Right lung (tissue), 5 donors: ENCODE measurements around the gene ADAM22. TPM values are rescaled to one million over a fixed set of nuclear protein-coding genes. Genes with fewer than 3 reads are reported as not detected.

Experiments
- DNase-seq, 2 donors: peaks; one replicate each; pipeline ENCODE4 v3.0.0-alpha.2; 2013
- polyA plus RNA-seq, 5 donors: library from polyadenylated mRNA; unstranded; fragments of 120-200 nt; gene quantifications; one replicate each; pipeline versions ENCODE4 v1.2.1 to v1.2.3, GENCODE V29; 2013; ENCODE audit warnings: inconsistent platforms in 1 of 5, low replicate concordance in 1 of 5; ENCODE audit not compliant: insufficient read length in 5 of 5, insufficient read depth in 1 of 5

ADAM22 gene
- polyA plus RNA-seq, 5 donors = 8.0 to 25.9 (median 18.7) TPM

GRCh38 chr7:88214456-88214855, 280.4 kb downstream of the ADAM22 start:
- DNase-seq = no peak

- DNase-seq = no peak
These were observed 281.2 kb downstream of the ADAM22 start for GRCh38 chr7:88215295-88215694.

GRCh38 chr7:88216276-88216675, 282.2 kb downstream of the ADAM22 start:
- DNase-seq = no peak

- no peak for DNase-seq
These were observed 283.8 kb downstream of the ADAM22 start for GRCh38 chr7:88217675-88218428.

GRCh38 chr7:88218429-88218745, 284.3 kb downstream of the ADAM22 start:
- DNase-seq = no peak

GRCh38 chr7:88218836-88219605, 285.0 kb downstream of the ADAM22 start:
- DNase-seq = peak; percentile 55 to 73

- DNase-seq = peak; percentile 92 to 96
These were observed 286.0 kb downstream of the ADAM22 start, which contains the start of gene SRI for GRCh38 chr7:88219781-88220747. Gene SRI (minus strand): TSS chr7:88220038. CDS start chr7:88220026, 12 bp downstream.

- DNase-seq = no peak
These were observed 289.2 kb downstream of the ADAM22 start for GRCh38 chr7:88223265-88223664.

- DNase-seq = no peak
These were observed 290.7 kb downstream of the ADAM22 start for GRCh38 chr7:88224601-88225275.

GRCh38 chr7:88226201-88226600, 292.1 kb downstream of the ADAM22 start:
- DNase-seq = no peak

- peak in 1 of 2 donors; percentile 19 for DNase-seq
These were observed 292.9 kb downstream of the ADAM22 start for GRCh38 chr7:88226886-88227516.

- DNase-seq = no peak
These were observed 295.4 kb downstream of the ADAM22 start for GRCh38 chr7:88229302-88229995.

- no peak for DNase-seq
These were observed 296.6 kb downstream of the ADAM22 start for GRCh38 chr7:88230646-88231045.

GRCh38 chr7:88233828-88234227, 299.8 kb downstream of the ADAM22 start:
- DNase-seq = no peak

GRCh38 chr7:88239852-88240251, 305.8 kb downstream of the ADAM22 start:
- DNase-seq = no peak

GRCh38 chr7:88243345-88243909, 309.4 kb downstream of the ADAM22 start:
- peak; percentile 23 to 34 for DNase-seq

- no peak for DNase-seq
These were observed 310.2 kb downstream of the ADAM22 start for GRCh38 chr7:88244258-88244657.
